GM18508 (cell line): ENCODE measurements around the gene WNK1.
"Not testable (repeated sequence)": the region's sequence is repeated elsewhere in the genome, so short reads cannot be mapped to it uniquely, and the experiment has no call there.

Experiments
- ATAC-seq: cut with Tn5 transposase; IDR thresholded peaks from one replicate; pipeline ENCODE4 v1.9.1; 2021; ENCODE audit warnings: moderate number of reproducible peaks; ENCODE audit not compliant: insufficient read depth, unreplicated experiment

The WNK1 gene

DNA sequence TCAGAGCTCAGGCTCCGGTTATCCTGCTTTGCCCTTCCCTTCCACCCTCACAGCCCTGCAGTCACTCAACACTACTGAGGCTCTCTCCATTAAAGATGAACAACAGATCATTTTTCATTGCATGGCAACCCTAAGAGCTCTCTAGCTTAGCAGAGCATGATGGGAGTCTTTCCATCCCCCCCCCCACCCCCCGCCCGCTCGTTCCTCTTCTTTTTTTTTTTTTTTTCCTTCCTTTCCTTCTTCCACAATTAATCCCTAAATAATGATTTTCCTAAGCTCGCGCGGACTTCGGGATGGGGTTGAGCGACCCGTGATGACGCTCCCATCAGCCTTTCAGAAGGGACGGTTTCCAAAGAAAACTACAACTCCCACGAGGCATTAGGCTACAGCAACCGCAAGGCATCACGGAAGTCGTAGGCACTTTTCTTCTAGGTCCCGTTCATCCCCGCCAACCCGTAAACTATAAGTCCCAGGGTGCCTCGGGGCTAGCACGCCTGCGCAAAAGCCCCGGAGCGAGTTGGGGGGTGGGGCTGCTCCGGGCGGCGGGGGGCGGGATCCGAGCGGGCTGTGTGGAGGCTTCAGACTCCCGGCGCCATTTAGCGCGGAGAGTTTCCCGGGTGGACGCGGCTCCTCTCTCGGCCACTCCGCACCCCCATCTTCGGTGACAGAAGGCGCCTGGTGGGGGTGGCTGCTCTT is at the start of gene WNK1:
TSS of gene WNK1 (plus strand) at position 581 of the 696 bp plus-strand sequence. CDS start 987 bp downstream, outside the sequence.
- ATAC-seq: peak; percentile 45

DNA sequence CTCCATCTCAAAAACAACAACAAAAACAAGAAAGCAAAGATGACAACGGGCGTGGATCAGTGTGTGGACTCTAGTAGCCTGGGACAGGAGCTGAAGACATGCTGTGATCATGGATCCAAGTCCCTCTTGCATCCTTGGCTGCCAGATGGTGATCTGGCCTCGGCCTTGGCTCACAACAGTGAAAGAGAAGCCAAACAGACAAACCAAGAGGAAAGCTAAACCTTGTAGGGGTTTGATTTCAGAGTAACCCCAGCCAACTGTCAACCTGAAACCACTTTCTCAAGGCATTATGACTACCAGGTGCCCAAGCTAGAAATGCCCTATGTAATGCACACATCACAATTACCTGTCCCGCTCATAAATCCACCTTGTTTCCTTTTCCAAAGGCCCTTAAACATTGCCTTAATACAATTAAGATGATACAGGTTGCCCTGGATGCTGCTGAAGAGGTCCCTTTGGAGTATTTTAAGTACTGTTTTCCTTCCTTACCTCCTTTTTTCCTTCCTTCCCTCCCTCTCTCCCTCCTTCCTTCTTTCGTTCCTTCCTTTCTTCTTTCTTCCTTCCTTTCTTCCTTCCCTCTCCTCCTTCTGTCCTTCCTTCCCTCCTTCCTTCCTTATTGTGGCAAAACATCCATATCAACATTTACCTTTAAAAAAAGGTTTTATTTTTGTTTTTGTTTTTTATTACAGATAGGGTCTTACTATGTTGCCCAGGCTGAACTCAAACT is 47.7 kb upstream of the WNK1 start:
- ATAC-seq: no peak

DNA sequence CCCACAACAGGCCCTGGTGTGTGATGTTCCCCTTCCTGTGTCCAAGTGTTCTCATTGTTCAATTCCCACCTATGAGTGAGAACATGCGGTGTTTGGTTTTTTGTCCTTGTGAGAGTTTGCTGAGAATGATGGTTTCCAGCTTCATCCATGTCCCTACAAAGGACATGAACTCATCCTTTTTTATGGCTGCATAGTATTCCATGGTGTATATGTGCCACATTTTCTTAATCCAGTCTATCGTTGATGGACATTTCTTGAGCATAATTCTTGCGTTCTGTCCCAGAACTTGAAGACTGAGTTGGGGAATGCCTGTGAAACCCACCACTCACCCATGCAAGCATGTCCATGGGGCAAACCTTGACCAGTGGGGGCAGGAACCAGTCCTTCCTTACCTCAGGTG is 44.3 kb upstream of the WNK1 start:
- not testable (repeated sequence) for ATAC-seq

- no peak for ATAC-seq
Measured at GRCh38 chr12:709455-710020, 42.8 kb upstream of the WNK1 start.

- no peak for ATAC-seq
Measured at GRCh38 chr12:712172-712863, 40.1 kb upstream of the WNK1 start.

DNA sequence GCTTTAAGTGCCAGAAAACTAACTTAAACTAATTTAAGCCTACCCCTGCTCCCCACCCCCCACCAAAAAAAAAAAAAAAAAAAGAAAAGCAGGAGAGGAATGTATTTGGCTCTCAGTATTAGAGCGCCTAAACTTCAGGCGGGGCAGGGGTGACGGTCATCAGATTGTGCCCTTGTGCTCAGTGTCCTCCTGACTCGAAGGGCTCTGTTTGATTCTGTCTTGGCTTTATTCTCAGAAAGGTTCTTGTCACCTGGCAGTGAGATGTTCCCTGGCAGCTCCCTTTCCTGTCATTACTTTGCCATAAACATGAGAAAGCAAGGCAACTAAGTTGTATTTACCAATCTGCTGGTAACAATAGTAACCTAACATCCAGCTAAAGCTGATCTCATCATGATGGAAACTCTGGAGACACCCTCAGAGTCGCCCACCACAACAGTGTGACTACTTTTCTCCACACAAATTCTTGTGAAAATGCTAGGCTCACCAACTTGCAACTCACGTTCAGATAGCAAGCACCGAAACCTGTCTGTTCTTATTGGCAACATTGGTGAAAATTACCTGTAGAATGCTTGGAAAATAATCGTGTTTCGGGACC is 39.0 kb upstream of the WNK1 start:
- ATAC-seq: no peak

- ATAC-seq: no peak
Measured at GRCh38 chr12:716506-716905, 35.9 kb upstream of the WNK1 start.

- no peak for ATAC-seq
Measured at GRCh38 chr12:718756-719102, 33.6 kb upstream of the WNK1 start.

DNA sequence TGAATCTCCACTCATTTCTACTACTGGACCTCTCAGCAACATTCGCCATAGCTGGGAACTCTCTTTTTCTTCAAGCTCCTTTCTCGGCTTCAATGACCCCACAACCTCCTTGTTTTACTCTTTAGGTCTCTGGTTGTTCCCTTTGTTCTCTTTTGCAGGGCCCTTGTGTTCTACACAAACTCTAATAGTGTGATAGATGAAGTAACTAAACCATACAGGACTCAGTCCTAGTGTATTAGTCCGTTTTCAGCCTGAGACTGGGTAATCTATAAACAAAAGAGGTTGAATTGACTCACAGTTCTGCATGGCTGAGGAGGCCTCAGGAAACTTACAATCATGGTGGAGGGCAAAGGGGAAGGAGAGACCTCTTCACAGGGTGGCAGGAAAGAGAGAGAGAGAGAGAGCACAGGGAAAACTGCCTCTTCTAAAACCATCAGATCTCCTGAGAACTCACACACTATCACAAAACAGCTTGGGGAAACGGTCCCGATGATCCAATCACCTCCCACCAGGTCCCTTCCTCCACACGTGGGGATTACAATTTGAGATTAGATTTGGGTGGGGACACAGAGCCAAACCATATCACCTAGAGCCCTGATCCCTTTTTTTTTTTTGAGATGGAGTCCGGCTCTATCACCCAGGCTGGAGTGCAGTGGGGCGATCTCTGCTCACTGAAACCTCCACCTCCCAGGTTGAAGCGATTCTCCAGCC is 32.0 kb upstream of the WNK1 start:
- ATAC-seq: no peak

DNA sequence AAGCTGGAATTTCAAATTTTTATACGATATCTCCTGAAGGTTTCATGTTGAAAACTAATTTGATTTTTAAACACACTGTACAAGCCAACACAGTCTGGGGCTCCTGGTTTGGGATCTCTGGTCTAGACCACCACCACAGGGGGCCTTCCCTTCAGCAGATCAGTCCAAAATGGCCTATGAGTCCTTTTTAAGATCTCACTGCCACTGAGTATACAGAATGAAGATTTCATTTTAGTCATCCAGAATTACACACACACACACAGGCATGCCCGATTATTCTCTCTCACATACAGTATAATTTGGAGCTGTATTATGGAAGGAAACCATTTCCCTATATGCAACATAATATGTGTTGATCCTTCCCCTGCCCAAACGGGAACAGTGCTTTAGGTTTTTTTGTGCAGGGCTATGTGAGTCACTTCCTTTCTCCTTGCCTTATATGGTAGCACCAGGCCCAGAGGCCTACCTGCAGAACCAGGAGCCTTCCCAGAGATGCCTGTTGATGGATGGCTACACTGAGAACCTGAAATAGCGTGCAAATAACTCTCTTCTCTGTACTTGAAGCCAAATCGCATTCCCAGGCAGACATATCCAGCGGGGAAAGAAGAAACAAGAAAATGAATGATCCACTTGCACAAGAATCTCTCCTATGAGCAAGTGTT is 28.1 kb upstream of the WNK1 start:
- ATAC-seq: no peak

- ATAC-seq: no peak
Measured at GRCh38 chr12:725076-725475, 27.3 kb upstream of the WNK1 start.

DNA sequence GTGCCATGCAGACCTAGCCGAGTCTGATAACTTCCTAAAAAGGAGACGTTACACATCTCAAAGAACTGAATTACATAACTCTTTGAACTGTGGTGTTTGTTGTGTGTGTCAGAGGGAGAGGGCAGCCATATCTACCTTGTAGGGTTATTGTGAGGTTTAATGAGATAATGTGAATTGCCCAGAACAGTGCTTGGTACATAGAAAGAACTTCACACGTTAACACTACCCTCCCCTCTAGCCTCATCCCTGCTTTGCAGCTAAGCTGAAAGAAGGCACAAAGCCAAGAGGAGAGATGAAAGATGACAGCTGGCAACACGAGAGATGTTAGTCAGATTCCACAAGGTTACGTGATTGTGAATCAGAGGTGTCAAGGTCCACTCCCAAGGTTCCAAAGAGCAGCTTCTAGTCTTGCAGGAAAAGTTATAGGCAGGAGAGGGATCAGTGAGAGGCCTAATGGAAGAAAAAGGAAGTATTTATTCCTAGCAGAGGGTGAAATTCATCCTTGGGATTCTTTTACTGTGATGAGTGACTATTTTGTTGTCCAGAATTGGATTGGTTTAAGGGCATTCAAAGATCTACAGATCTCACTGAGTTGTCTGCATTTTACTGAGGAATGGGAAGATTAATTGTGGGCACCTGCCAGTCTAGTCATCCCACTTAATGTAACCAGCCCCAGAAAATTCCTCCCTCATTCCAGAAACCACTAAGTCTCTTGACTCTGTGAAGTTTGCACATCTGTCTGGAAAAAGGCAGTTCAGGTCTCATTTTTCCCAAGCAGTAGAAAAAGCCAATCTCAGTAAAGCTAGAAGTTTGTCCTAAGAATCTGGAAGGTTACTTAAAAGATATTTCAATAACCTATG is 25.9 kb upstream of the WNK1 start:
- no peak for ATAC-seq

GRCh38 chr12:727321-727720 is 25.1 kb upstream of the WNK1 start:
- no peak for ATAC-seq

GRCh38 chr12:728781-729180 is 23.6 kb upstream of the WNK1 start:
- ATAC-seq: no peak

DNA sequence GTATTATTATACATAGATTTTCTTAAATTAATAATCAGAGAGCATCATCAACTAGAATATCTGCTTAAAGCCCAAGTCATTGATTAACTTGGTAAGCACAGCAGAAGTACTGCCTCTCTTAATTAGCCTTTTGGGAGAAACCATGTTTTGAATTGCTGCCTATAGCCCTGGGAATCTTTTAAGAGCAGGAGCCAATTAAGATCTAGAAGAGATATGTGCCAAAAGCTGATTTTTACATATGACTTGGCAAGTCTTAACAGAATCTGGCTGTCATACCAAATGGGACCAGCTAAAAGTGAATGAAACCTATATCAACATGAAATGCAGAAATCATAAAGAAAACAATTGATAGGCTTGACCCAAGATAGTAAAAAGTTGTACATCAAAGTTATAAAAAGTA is 23.2 kb upstream of the WNK1 start:
- no peak for ATAC-seq

DNA sequence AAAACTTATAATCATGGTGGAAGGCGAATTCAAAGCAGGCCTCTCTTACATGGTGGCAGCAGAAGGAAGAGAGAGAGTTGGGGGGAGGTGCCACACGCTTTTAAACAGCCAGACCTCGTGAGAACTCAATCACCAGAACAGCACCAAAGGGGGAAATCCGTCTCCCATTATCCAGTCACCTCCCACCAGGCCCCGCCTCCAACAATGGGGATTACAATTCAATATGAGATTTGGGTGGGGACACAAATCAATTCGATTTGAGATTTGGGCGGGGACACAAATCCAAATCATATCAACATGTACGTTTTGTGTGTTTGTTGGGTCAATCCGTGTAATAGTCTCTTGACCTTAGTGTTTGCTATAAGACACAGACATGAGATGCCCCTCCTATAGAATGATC is 21.8 kb upstream of the WNK1 start:
- ATAC-seq: no peak

- no peak for ATAC-seq
Measured at GRCh38 chr12:737122-737739, 15.1 kb upstream of the WNK1 start.

DNA sequence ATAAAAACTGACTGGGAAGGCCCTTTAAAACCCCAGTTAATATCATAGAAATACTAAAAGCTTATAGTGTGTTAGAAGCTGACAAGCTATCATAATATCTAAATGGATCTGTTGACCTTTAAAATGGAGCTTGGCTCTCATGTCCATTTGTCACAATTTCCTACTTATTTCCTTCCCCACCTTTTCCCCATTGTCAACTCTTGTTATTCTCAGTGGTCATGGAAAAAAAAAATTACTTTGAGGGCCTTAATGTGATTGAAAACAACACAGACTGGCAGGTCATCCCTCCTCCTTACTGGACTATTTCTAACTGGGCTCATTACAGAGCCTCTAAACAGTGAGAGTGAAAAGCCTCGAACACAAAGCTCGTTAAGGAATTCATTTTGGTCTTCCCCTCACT is 13.7 kb upstream of the WNK1 start:
- no peak for ATAC-seq
